Measurements from ENCODE around the gene LARP1.
A peak's percentile ranks its signal among the peaks of the same experiment; 100 is the strongest.
"Not testable (repeated sequence)": the region's sequence is repeated elsewhere in the genome, so short reads cannot be mapped to it uniquely, and the experiment has no call there.

The LARP1 gene

DNA sequence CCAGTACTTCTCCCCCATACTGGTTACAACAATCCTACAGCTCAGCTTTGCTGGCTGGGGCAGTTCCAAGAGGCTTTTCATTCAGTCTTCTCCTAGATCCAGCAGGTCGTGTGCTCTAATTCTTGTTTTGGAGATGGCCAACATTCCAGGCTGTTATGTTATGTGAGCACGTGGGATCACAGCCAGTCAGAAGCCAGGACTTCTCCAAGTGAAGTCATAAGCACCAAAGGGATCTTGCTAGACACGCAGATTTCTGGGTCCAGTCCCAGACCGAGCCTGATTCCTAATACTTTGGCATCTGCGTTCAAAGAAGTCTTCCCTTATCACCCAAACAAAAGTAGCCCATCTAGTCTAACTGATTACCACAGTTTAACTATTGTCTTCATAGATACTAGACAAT is 1.4 kb upstream of the LARP1 start:
- H3K36me3 ChIP-seq (ENCODE audit: control insufficient read depth in 2 of 2, insufficient read depth in 2 of 2, low read length in 2 of 2) = no peaks in the 10 kb centered on the region
- H3K27ac ChIP-seq (ENCODE audit: low read length) = peak overlapping the region; percentile 96
- no peaks in the 10 kb centered on the region for H3K27me3 ChIP-seq (ENCODE audit: control insufficient read depth in 1 of 2, insufficient read depth in 2 of 2, low read length in 2 of 2)
- no peaks in the 10 kb centered on the region for H3K9me3 ChIP-seq (ENCODE audit: control insufficient read depth in 2 of 2, low read length in 2 of 2)
- H3K4me1 ChIP-seq (ENCODE audit: control insufficient read depth, insufficient read depth, low read length) = peaks cover 24% of the 10 kb centered on the region
- H3K4me3 ChIP-seq (ENCODE audit: low read length in 2 of 2) = peak overlapping the region; percentile 70 to 77
- peak overlapping the region; percentile 90 to 98 for H3K9ac ChIP-seq (ENCODE audit: low read length in 2 of 2)

DNA sequence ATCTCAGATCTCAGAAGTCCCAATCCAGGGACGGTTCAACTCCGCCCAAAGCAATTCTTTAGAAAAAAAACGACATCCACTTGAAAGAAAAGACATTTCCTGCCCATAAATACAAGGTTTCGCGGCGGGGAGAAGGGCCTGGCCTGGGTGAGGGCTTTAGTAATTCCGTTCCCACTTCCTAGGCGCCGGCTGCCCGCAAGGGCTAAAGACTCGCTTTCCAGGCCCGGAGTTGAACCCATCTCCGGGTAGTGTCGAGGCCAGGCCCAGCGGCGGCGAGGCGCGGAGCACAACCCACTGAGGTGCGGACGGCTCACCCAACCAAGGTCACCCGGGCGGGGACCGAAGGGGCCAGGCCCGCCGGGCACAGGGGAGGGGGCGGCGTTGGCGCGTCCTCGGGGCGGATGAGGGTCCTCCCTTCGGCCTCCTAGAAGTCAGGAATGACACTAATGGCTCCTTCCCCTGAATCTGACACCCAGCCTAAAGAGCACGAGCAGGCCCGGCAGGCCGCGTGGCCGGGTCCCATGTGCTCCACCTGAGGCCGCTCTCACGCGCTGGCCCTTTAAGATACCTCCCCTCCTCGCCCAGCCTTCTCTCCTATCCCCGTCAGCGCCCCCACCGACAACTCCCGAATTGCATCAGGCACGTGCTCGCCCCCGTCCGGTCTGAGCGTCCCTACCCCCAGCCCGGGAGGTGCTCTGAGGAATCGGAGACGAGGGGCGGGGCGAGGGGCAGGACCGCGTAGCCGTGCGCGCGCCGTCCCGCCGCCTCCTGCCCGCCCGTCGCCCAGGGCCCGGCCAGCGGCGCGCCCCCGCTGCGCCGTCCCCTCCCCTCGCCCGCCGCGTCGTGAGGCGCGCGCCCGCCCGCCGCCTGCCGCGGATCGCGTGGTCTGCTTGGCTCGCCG is 467 bp upstream of the LARP1 start:
- peak overlapping the region; percentile 96 for H3K27ac ChIP-seq (ENCODE audit: low read length)
- H3K27me3 ChIP-seq (ENCODE audit: control insufficient read depth in 1 of 2, insufficient read depth in 2 of 2, low read length in 2 of 2) = no peaks in the 10 kb centered on the region

DNA sequence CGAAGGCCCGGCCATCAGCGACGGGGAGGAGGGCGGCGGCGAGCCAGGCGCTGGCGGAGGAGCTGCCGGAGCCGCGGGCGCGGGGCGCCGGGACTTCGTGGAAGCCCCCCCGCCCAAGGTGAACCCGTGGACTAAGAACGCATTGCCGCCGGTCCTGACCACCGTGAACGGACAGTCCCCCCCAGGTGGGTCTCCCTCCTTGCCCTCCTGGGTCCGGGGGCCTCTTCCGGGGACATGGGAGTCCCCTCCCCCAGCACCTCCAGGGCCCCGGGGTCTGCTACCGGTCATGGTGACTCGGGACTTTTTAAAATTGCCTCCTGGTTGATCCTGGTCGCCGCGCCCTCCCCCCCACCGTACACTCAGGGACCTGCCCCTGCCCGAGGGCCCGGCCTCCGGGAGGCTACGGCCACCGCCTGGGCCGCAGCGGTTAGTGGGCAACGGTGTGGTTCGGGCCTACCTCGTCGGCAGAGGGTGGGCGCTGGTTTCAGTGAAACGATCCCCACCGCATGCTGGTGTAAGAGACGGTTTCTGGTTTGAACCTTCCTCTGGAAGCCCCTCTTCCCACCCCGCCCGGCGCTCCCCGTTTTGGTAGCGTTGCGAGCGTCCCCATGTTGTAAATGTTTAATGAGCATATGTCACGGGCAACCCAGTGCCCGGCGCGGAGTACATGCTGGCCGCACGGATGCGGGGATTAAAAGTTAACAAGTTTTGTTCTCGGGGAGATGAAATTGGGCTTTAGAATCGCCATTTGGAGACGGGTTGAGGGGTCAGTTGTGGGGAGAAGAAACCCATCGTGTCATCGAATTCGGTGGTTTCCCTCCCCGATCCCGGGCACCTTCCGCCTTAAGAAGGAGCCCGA is 1.1 kb downstream of the LARP1 start:
- peaks cover 32% of the 10 kb centered on the region for H3K4me1 ChIP-seq (ENCODE audit: control insufficient read depth, insufficient read depth, low read length)
- H3K27ac ChIP-seq (ENCODE audit: low read length) = peak overlapping the region; percentile 82
- H3K36me3 ChIP-seq (ENCODE audit: control insufficient read depth in 2 of 2, insufficient read depth in 2 of 2, low read length in 2 of 2) = no peaks in the 10 kb centered on the region
- peak overlapping the region; percentile 84 to 87 for H3K9ac ChIP-seq (ENCODE audit: low read length in 2 of 2)
- peak overlapping the region; percentile 86 to 87 for H3K4me3 ChIP-seq (ENCODE audit: low read length in 2 of 2)
- H3K27me3 ChIP-seq (ENCODE audit: control insufficient read depth in 1 of 2, insufficient read depth in 2 of 2, low read length in 2 of 2) = no peaks in the 10 kb centered on the region
- no peaks in the 10 kb centered on the region for H3K9me3 ChIP-seq (ENCODE audit: control insufficient read depth in 2 of 2, low read length in 2 of 2)

More for the DNA sequence above, 467 bp upstream of the LARP1 start:
- Histone ChIP-seq H3K36me3 (ENCODE audit: control insufficient read depth in 2 of 2, insufficient read depth in 2 of 2, low read length in 2 of 2) (no peaks in the 10 kb centered on the region), H3K4me3 (ENCODE audit: low read length in 2 of 2) (peak overlapping the region; percentile 70 to 86), H3K4me1 (ENCODE audit: control insufficient read depth, insufficient read depth, low read length) (peaks cover 27% of the 10 kb centered on the region), H3K9ac (ENCODE audit: low read length in 2 of 2) (peak overlapping the region; percentile 90 to 98), H3K9me3 (ENCODE audit: control insufficient read depth in 2 of 2, low read length in 2 of 2) (no peaks in the 10 kb centered on the region)

DNA sequence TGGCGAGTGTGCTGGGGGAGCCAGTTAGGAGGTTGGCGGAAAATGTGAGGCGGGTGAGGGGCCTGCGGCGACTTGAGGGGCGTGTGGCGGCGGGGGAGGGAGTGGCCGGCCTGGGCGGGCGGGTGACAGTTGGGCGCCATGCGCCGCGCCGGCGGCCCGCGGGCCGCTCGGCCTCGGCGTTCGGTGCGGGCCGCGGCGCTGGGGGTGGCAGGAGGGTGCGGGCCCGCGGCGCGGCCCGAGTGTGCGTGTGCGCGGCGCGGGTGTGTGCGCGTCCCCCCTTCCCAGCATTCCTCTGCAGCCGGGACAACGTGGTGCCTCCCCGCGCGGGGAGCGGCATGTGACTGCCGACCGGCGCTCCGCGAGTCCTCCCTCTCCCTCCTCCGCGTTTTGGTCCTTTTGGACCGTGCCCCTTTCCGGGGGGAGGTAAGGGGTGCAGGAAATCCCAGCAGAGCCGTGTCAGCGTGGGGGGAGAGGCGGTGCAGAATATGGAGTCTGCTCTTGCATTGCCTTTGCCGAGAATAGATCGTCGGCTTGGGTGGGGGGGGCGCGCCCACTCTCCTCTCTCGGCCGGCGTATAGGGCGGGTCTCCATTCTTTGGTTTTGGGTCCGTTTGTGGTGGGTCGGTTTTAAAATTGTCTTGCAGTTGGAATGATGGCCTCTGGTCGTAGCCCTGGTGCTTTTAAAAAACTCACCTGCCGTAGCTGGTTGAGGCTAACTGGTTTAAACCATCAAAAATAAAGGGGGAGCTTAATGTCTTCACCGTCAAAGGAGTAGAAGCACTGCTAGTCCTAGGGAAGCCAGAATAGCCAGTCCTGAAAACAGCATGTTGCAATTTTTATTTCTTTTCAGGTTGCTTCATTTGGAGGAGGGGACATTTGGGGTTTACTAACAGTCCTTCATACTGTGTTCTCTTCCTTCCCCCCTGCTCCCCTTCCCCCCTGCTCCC is 2.0 kb downstream of the LARP1 start:
- H3K9me3 ChIP-seq (ENCODE audit: control insufficient read depth in 2 of 2, low read length in 2 of 2) = no peaks in the 10 kb centered on the region
- H3K4me1 ChIP-seq (ENCODE audit: control insufficient read depth, insufficient read depth, low read length) = peaks cover 37% of the 10 kb centered on the region
- peak overlapping the region; percentile 86 to 87 for H3K4me3 ChIP-seq (ENCODE audit: low read length in 2 of 2)
- H3K9ac ChIP-seq (ENCODE audit: low read length in 2 of 2) = peak overlapping the region; percentile 84 to 87
- H3K27me3 ChIP-seq (ENCODE audit: control insufficient read depth in 1 of 2, insufficient read depth in 2 of 2, low read length in 2 of 2) = no peaks in the 10 kb centered on the region
- H3K27ac ChIP-seq (ENCODE audit: low read length) = peak overlapping the region; percentile 82
- H3K36me3 ChIP-seq (ENCODE audit: control insufficient read depth in 2 of 2, insufficient read depth in 2 of 2, low read length in 2 of 2) = no peaks in the 10 kb centered on the region

DNA sequence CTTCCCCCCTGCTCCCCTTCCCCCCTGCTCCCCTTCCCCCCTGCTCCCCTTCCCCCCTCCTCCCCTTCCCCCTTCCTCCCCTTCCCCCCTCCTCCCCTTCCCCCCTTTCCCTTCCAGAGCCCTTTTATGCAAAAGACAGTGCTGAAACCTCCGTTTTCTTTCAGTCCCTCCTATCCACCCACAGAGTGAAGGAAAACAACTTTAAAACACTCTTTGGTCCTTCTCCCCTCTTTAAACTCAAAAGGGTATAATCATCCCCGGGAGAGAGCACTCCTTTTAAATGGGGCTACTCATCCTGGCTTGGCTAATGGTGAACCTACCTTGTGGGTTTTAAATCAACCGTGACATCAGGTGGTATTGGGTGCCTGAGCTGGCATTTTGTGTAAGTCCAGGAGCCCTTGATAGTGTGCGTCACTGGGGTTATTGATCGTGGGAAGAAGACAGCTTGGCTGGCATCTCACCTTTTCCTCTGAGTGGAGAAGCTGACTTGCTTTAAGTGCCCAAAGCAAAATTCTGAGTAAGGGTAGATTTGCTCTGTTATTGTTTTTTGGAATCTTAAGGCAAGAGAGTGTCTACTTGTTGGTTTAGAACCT is 2.7 kb downstream of the LARP1 start:
- Histone ChIP-seq H3K27ac (ENCODE audit: low read length) (no peak overlapping the region), H3K9ac (ENCODE audit: low read length in 2 of 2) (peak overlapping the region in 1 of 2 donors; percentile 13), H3K4me1 (ENCODE audit: control insufficient read depth, insufficient read depth, low read length) (peaks cover 35% of the 10 kb centered on the region), H3K9me3 (ENCODE audit: control insufficient read depth in 2 of 2, low read length in 2 of 2) (no peaks in the 10 kb centered on the region), H3K36me3 (ENCODE audit: control insufficient read depth in 2 of 2, insufficient read depth in 2 of 2, low read length in 2 of 2) (no peaks in the 10 kb centered on the region), H3K4me3 (ENCODE audit: low read length in 2 of 2) (peak overlapping the region; percentile 18 to 56), H3K27me3 (ENCODE audit: control insufficient read depth in 1 of 2, insufficient read depth in 2 of 2, low read length in 2 of 2) (no peaks in the 10 kb centered on the region)

DNA sequence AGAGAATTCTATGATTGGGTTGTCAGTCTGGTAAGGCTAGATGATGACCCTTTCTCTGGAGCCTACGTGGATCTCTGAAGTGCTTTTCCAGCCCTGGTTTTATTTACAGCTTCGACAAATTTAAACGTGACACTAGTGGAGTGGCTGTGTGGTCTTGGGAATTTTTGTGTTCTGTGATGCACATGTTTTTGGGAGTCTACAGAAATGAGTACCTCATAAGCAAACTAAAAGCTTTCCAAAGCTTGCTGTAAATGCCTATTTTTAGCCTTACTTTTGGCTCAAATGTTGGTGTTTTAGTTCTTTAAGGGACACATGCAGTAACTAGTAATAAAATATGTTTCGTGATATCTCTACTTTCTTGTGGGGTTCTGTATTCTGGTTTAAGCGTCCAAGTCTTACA is 3.3 kb downstream of the LARP1 start:
- H3K9ac ChIP-seq (ENCODE audit: low read length in 2 of 2) = no peak overlapping the region
- H3K27ac ChIP-seq (ENCODE audit: low read length) = no peak overlapping the region
- no peak overlapping the region for H3K4me3 ChIP-seq (ENCODE audit: low read length in 2 of 2)
- no peaks in the 10 kb centered on the region for H3K36me3 ChIP-seq (ENCODE audit: control insufficient read depth in 2 of 2, insufficient read depth in 2 of 2, low read length in 2 of 2)
- no peaks in the 10 kb centered on the region for H3K27me3 ChIP-seq (ENCODE audit: control insufficient read depth in 1 of 2, insufficient read depth in 2 of 2, low read length in 2 of 2)
- H3K4me1 ChIP-seq (ENCODE audit: control insufficient read depth, insufficient read depth, low read length) = peaks cover 34% of the 10 kb centered on the region
- H3K9me3 ChIP-seq (ENCODE audit: control insufficient read depth in 2 of 2, low read length in 2 of 2) = no peaks in the 10 kb centered on the region

DNA sequence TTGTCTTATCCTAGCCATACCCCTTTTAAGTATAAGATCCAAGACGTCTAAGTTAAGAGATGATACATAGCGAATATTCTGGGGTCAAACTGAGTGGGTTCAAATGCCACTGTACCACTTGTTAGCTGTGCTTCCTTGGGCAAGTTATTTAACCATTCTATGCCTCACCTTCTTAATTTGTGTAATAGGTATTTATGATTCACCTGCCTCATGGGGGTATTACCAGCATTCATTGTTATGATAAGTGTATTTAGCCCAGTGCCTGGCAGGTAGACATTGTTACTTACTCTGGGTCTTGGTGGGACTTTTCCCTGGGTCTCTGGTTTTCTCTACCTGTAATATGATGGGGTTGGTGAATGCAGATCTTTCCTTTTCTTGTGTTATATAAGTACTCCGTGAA is 3.8 kb downstream of the LARP1 start:
- Histone ChIP-seq H3K4me3 (ENCODE audit: low read length in 2 of 2) (peak overlapping the region in 1 of 2 donors; percentile 16), H3K27ac (ENCODE audit: low read length) (no peak overlapping the region), H3K9ac (ENCODE audit: low read length in 2 of 2) (no peak overlapping the region), H3K27me3 (ENCODE audit: control insufficient read depth in 1 of 2, insufficient read depth in 2 of 2, low read length in 2 of 2) (no peaks in the 10 kb centered on the region), H3K36me3 (ENCODE audit: control insufficient read depth in 2 of 2, insufficient read depth in 2 of 2, low read length in 2 of 2) (no peaks in the 10 kb centered on the region), H3K4me1 (ENCODE audit: control insufficient read depth, insufficient read depth, low read length) (peaks cover 30% of the 10 kb centered on the region), H3K9me3 (ENCODE audit: control insufficient read depth in 2 of 2, low read length in 2 of 2) (no peaks in the 10 kb centered on the region)

DNA sequence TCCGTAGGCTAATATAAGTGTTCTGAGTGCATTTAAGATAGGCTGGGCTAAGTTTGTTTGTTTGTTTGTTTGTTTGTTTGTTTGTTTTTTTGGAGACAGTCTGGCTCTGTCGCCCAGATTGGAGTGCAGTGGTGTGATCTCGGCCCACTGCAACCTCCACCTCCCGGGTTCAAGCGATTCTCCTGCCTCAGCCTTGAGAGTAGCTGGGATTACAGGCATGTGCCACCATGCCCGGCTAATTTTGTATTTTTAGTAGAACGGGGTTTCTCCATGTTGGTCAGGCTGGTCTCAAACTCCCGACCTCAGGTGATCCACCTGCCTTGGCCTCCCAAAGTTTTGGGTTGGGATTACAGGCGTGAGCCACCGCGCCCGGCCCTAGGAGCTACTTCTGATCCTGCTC is 4.7 kb downstream of the LARP1 start:
- not testable (repeated sequence) for H3K27ac ChIP-seq (ENCODE audit: low read length); H3K9ac ChIP-seq (ENCODE audit: low read length in 2 of 2)
- H3K4me1 ChIP-seq (ENCODE audit: control insufficient read depth, insufficient read depth, low read length) = peaks cover 22% of the 10 kb centered on the region

DNA sequence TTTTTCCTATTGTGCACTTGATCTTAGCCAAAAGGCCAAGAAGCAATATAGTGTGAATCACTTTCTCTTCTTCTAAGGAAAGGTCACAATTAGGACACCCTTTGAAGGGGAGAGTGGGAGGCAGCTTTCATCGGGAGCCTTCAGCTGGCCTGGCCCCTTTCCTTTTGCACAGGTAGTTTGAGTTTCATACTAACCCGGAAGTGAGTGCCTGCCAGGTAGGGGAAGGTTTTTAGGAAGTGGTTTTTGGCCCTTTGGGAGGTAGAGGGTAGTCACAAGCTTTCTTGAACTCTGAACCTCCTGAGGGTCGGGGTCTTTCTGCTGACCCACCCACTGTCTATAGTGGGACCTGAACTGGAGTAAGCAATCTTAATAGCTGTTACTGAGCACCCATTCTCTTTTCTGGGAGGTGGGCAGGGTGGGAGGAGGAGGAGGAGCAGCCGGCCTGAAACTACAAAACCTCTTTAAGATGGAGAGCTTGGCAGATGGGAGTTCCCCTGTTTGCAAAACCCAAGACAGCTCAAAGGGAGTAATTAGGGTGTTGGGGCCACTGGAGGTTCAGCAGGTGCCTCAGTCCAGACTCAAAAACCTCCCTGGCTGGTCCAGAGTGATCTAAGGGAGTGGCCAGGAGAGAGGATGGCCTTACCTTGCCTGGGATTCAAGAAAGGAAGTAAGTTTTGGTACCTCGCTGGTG is 6.0 kb downstream of the LARP1 start:
- no peak overlapping the region for H3K27ac ChIP-seq (ENCODE audit: low read length)
- H3K36me3 ChIP-seq (ENCODE audit: control insufficient read depth in 2 of 2, insufficient read depth in 2 of 2, low read length in 2 of 2) = no peaks in the 10 kb centered on the region
- no peak overlapping the region for H3K9ac ChIP-seq (ENCODE audit: low read length in 2 of 2)
- H3K27me3 ChIP-seq (ENCODE audit: control insufficient read depth in 1 of 2, insufficient read depth in 2 of 2, low read length in 2 of 2) = no peaks in the 10 kb centered on the region
- peak overlapping the region in 1 of 2 donors; percentile 15 for H3K4me3 ChIP-seq (ENCODE audit: low read length in 2 of 2)
- H3K9me3 ChIP-seq (ENCODE audit: control insufficient read depth in 2 of 2, low read length in 2 of 2) = no peaks in the 10 kb centered on the region
- peaks cover 32% of the 10 kb centered on the region for H3K4me1 ChIP-seq (ENCODE audit: control insufficient read depth, insufficient read depth, low read length)

More for the DNA sequence above, 4.7 kb downstream of the LARP1 start:
- not testable (repeated sequence) for H3K27me3 ChIP-seq (ENCODE audit: control insufficient read depth in 1 of 2, insufficient read depth in 2 of 2, low read length in 2 of 2); H3K36me3 ChIP-seq (ENCODE audit: control insufficient read depth in 2 of 2, insufficient read depth in 2 of 2, low read length in 2 of 2); H3K4me3 ChIP-seq (ENCODE audit: low read length in 2 of 2); H3K9me3 ChIP-seq (ENCODE audit: control insufficient read depth in 2 of 2, low read length in 2 of 2)

Measured in stomach smooth muscle (tissue), 2 donors.